ENCODE results near the gene TMEM266. TPM values are rescaled to one million over a fixed set of nuclear protein-coding genes. Genes with fewer than 3 reads are reported as not detected.

TMEM266 gene
- polyA plus RNA-seq, 1 experiment, result not detected

DNA sequence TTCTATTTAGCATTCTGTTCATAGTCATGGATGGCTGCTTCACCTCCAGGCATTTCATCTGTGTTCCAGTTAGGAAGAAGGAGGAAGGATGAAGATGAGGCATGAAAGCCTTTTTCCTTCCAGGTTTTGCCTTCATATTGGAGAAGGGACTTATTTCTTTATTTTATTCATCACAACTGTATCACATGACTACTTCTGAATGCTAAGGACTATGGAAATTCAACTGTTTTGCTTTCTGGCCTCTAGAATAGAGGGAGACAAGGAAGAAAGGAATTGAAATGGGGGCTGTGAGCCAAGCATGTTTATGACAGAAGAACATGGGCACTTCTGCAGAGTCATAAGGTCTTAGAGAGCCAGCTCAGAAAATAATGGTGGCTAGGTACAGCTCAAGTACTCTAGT, 10.4 kb downstream of the TMEM266 start:
- H3K27me3 ChIP-seq (ENCODE audit: control insufficient read depth, insufficient read depth, low read length), result peaks cover 7% of the 10 kb centered on the region
- no peak for DNase-seq (ENCODE audit: low read depth, low spot score)
- POLR2A ChIA-PET, result no interaction called here
- no peak overlapping the region for H3K4me3 ChIP-seq (ENCODE audit: low read depth, low read length)
- TF ChIP-seq, protein P1, sequence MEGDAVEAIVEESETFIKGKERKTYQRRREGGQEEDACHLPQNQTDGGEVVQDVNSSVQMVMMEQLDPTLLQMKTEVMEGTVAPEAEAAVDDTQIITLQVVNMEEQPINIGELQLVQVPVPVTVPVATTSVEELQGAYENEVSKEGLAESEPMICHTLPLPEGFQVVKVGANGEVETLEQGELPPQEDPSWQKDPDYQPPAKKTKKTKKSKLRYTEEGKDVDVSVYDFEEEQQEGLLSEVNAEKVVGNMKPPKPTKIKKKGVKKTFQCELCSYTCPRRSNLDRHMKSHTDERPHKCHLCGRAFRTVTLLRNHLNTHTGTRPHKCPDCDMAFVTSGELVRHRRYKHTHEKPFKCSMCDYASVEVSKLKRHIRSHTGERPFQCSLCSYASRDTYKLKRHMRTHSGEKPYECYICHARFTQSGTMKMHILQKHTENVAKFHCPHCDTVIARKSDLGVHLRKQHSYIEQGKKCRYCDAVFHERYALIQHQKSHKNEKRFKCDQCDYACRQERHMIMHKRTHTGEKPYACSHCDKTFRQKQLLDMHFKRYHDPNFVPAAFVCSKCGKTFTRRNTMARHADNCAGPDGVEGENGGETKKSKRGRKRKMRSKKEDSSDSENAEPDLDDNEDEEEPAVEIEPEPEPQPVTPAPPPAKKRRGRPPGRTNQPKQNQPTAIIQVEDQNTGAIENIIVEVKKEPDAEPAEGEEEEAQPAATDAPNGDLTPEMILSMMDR (IDR thresholded peaks at IDR 0.05; ENCODE audit: low read depth, low read length), result no peak
- H3K27ac ChIP-seq (ENCODE audit: low read depth, low read length), result no peak overlapping the region
- H3K9me3 ChIP-seq (ENCODE audit: control insufficient read depth, insufficient read depth, low read length), result no peaks in the 10 kb centered on the region
- CTCF ChIA-PET, result no interaction called here

DNA sequence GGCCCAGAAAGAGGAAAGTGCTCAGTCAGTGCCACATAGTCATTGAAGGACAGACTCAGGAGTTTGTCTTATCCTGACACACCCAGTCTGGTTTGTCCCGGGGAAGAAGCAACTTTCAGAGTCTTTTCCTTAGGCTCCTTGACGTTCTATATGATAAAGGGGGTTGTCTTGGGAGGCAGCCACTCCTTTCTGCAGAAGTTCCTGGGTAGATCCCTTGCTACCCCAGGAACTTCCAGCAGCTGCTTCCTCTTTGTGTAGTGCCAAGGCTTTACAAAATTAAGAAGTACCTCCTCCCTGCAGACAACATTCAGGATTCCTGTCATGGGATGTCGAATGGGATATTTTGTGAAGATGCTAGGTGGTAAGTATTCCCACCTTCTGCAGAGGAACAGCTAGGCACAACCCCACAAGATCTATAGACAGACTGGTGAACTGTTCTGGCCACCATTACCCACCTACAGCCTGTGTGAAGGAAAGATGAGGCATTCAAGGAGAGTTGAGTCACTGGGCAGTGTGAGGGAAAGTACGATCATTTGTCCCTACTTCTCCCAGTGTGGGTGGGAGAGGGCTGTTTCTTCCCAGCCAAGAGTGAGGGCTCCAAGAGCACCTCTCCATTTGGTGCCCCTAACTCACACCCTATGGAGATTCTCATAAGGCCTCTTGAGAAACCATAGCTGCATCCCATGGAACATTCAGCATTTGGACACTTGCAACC, 11.3 kb downstream of the TMEM266 start:
- TF ChIP-seq, protein P1 (IDR thresholded peaks at IDR 0.05; ENCODE audit: low read depth, low read length), result no peak
- ChIA-PET CTCF (no interaction called here), POLR2A (no interaction called here)
- no peaks in the 10 kb centered on the region for H3K9me3 ChIP-seq (ENCODE audit: control insufficient read depth, insufficient read depth, low read length)
- no peak overlapping the region for H3K4me3 ChIP-seq (ENCODE audit: low read depth, low read length)
- no peak overlapping the region for H3K27ac ChIP-seq (ENCODE audit: low read depth, low read length)
- H3K27me3 ChIP-seq (ENCODE audit: control insufficient read depth, insufficient read depth, low read length), result peaks cover 2% of the 10 kb centered on the region
- DNase-seq (ENCODE audit: low read depth, low spot score), result no peak

DNA sequence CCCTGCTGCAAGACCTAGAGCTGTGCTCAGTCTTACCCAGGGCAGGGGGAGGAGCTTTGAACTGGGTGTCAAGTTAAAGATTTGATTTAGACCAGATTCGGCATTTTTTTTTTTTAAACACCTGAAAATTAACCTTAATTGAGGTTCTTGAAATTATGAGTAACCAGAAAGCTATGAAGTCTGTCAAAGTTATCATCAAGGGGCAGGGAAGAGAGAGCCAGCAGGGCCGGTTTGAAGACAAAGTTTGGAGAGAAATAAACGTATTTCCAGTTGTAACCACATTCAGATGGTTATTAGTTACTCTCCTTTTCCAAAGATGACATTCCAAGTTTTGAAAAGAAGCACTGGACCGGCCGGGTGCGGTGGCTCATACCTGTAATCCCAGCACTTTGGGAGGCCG, 12.0 kb downstream of the TMEM266 start:
- TF ChIP-seq, protein P1 (IDR thresholded peaks at IDR 0.05; ENCODE audit: low read depth, low read length), result no peak
- ChIA-PET CTCF (no interaction called here), POLR2A (interaction anchor here (0.7 kb wide), 1 partner anchor 1012 kb away, joined by 8 read pairs; no protein-coding TSS in a partner anchor)
- no peaks in the 10 kb centered on the region for H3K27me3 ChIP-seq (ENCODE audit: control insufficient read depth, insufficient read depth, low read length)
- H3K9me3 ChIP-seq (ENCODE audit: control insufficient read depth, insufficient read depth, low read length), result no peaks in the 10 kb centered on the region
- H3K27ac ChIP-seq (ENCODE audit: low read depth, low read length), result no peak overlapping the region
- H3K4me3 ChIP-seq (ENCODE audit: low read depth, low read length), result no peak overlapping the region
- DNase-seq (ENCODE audit: low read depth, low spot score), result no peak

DNA sequence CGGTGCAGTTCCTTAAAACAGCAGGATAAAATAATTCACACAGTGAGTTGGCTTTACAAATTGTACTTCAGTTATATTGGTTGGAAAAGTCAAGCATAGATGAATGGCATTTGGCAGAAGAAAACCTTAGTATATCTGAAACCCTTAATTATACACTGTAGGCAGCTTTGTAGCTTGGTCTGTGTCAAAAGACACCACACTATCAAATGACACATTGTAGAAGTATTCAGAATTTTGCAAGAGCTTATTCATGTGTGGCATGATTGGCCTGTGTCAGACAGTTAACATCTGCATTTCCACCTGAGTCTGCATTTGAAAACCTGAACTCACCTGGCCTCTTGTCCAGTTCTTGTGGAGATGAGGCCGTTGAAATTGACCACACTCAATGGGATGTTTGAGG, 13.8 kb downstream of the TMEM266 start:
- Histone ChIP-seq H3K4me3 (ENCODE audit: low read depth, low read length) (no peak overlapping the region), H3K9me3 (ENCODE audit: control insufficient read depth, insufficient read depth, low read length) (no peaks in the 10 kb centered on the region), H3K27me3 (ENCODE audit: control insufficient read depth, insufficient read depth, low read length) (no peaks in the 10 kb centered on the region), H3K27ac (ENCODE audit: low read depth, low read length) (no peak overlapping the region)
- CTCF ChIA-PET, result no interaction called here
- TF ChIP-seq, protein P1 (IDR thresholded peaks at IDR 0.05; ENCODE audit: low read depth, low read length), result no peak
- DNase-seq (ENCODE audit: low read depth, low spot score), result no peak
- POLR2A ChIA-PET, result no interaction called here

DNA sequence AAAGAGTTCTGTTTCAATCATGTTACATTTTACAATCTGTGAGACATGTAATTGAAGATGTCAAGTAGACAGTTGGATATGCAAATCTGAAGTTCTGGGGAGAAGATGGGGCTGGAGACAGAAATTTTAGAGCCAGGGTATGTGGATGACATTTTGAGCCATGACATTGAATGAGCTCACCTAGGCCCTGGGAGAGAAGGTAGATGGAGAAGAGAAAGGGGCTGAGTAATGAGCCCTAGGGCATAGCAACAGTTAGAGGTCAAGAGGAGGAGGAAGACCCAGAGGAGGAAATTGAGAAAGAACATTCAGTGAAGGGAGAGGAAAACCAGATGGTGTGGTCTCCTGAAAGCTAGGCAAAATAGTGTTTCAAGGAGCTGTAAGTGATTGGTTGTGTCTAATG, 15.3 kb downstream of the TMEM266 start:
- DNase-seq (ENCODE audit: low read depth, low spot score), result no peak
- Histone ChIP-seq H3K9me3 (ENCODE audit: control insufficient read depth, insufficient read depth, low read length) (no peaks in the 10 kb centered on the region), H3K4me3 (ENCODE audit: low read depth, low read length) (no peak overlapping the region), H3K27me3 (ENCODE audit: control insufficient read depth, insufficient read depth, low read length) (no peaks in the 10 kb centered on the region), H3K27ac (ENCODE audit: low read depth, low read length) (no peak overlapping the region)
- TF ChIP-seq, protein P1 (IDR thresholded peaks at IDR 0.05; ENCODE audit: low read depth, low read length), result no peak
- CTCF ChIA-PET, result interaction anchor here (1.4 kb wide), 1 partner anchor 18 kb away, joined by 5 read pairs; no protein-coding TSS in a partner anchor
- POLR2A ChIA-PET, result no interaction called here
